ENCODE measurements around the gene GLIPR1L2.
"Not testable (repeated sequence)": the region's sequence is repeated elsewhere in the genome, so short reads cannot be mapped to it uniquely, and the experiment has no call there.

GLIPR1L2 gene

GRCh38 chr12:75446857-75447256, 56.0 kb downstream of the GLIPR1L2 start:
- Histone ChIP-seq H3K36me3 (ENCODE audit: control insufficient read depth, insufficient read depth, low read length) (no peaks in the 10 kb centered on the region), H3K4me3 (ENCODE audit: low read depth, low read length) (no peak overlapping the region), H3K27me3 (ENCODE audit: control insufficient read depth, insufficient read depth, low read length) (no peaks in the 10 kb centered on the region), H3K4me1 (ENCODE audit: control insufficient read depth, insufficient read depth, low read length) (no peaks in the 10 kb centered on the region), H3K9me3 (ENCODE audit: control insufficient read depth, insufficient read depth, low read length) (no peaks in the 10 kb centered on the region; the same call in 1 of the 2 replicates), H3K9ac (ENCODE audit: low read depth, low read length) (no peak overlapping the region), H3K27ac (ENCODE audit: low read depth, low read length) (no peak overlapping the region)

GRCh38 chr12:75447691-75448393, 57.0 kb downstream of the GLIPR1L2 start:
- Histone ChIP-seq H3K27ac (ENCODE audit: low read depth, low read length) (no peak overlapping the region), H3K4me3 (ENCODE audit: low read depth, low read length) (no peak overlapping the region), H3K27me3 (ENCODE audit: control insufficient read depth, insufficient read depth, low read length) (no peaks in the 10 kb centered on the region), H3K9me3 (ENCODE audit: control insufficient read depth, insufficient read depth, low read length) (no peaks in the 10 kb centered on the region), H3K9ac (ENCODE audit: low read depth, low read length) (no peak overlapping the region), H3K4me1 (ENCODE audit: control insufficient read depth, insufficient read depth, low read length) (no peaks in the 10 kb centered on the region), H3K36me3 (ENCODE audit: control insufficient read depth, insufficient read depth, low read length) (no peaks in the 10 kb centered on the region)

GRCh38 chr12:75452675-75453330, 61.9 kb downstream of the GLIPR1L2 start:
- H3K9me3 ChIP-seq (ENCODE audit: control insufficient read depth, insufficient read depth, low read length) = 0 out of 2 replicates have a peak, but pooled peaks cover 9% of the 10 kb centered on the region
- H3K27me3 ChIP-seq (ENCODE audit: control insufficient read depth, insufficient read depth, low read length) = no peaks in the 10 kb centered on the region
- H3K27ac ChIP-seq (ENCODE audit: low read depth, low read length) = no peak overlapping the region
- H3K9ac ChIP-seq (ENCODE audit: low read depth, low read length) = no peak overlapping the region
- no peak overlapping the region for H3K4me3 ChIP-seq (ENCODE audit: low read depth, low read length)
- H3K4me1 ChIP-seq (ENCODE audit: control insufficient read depth, insufficient read depth, low read length) = no peaks in the 10 kb centered on the region
- H3K36me3 ChIP-seq (ENCODE audit: control insufficient read depth, insufficient read depth, low read length) = no peaks in the 10 kb centered on the region

- peaks cover 24% of the 10 kb centered on the region for H3K9me3 ChIP-seq (ENCODE audit: control insufficient read depth, insufficient read depth, low read length)
- no peak overlapping the region for H3K4me3 ChIP-seq (ENCODE audit: low read depth, low read length)
- H3K27me3 ChIP-seq (ENCODE audit: control insufficient read depth, insufficient read depth, low read length) = no peaks in the 10 kb centered on the region
- no peak overlapping the region for H3K27ac ChIP-seq (ENCODE audit: low read depth, low read length)
- no peaks in the 10 kb centered on the region for H3K36me3 ChIP-seq (ENCODE audit: control insufficient read depth, insufficient read depth, low read length)
- no peak overlapping the region for H3K9ac ChIP-seq (ENCODE audit: low read depth, low read length)
- no peaks in the 10 kb centered on the region for H3K4me1 ChIP-seq (ENCODE audit: control insufficient read depth, insufficient read depth, low read length)
Observed at GRCh38 chr12:75455839-75456238, 65.0 kb downstream of the GLIPR1L2 start.

GRCh38 chr12:75457191-75457590, 66.3 kb downstream of the GLIPR1L2 start:
- peaks cover 24% of the 10 kb centered on the region for H3K9me3 ChIP-seq (ENCODE audit: control insufficient read depth, insufficient read depth, low read length)
- H3K9ac ChIP-seq (ENCODE audit: low read depth, low read length) = no peak overlapping the region
- H3K36me3 ChIP-seq (ENCODE audit: control insufficient read depth, insufficient read depth, low read length) = no peaks in the 10 kb centered on the region
- no peaks in the 10 kb centered on the region for H3K27me3 ChIP-seq (ENCODE audit: control insufficient read depth, insufficient read depth, low read length)
- H3K4me3 ChIP-seq (ENCODE audit: low read depth, low read length) = no peak overlapping the region
- H3K27ac ChIP-seq (ENCODE audit: low read depth, low read length) = no peak overlapping the region
- H3K4me1 ChIP-seq (ENCODE audit: control insufficient read depth, insufficient read depth, low read length) = no peaks in the 10 kb centered on the region

- H3K4me3 ChIP-seq (ENCODE audit: low read depth, low read length); H3K9ac ChIP-seq (ENCODE audit: low read depth, low read length); H3K27ac ChIP-seq (ENCODE audit: low read depth, low read length): not testable (repeated sequence)
Observed at GRCh38 chr12:75457866-75458265, 67.0 kb downstream of the GLIPR1L2 start.

GRCh38 chr12:75459755-75460154, 68.9 kb downstream of the GLIPR1L2 start:
- Histone ChIP-seq H3K27me3 (ENCODE audit: control insufficient read depth, insufficient read depth, low read length) (no peaks in the 10 kb centered on the region), H3K9ac (ENCODE audit: low read depth, low read length) (no peak overlapping the region), H3K36me3 (ENCODE audit: control insufficient read depth, insufficient read depth, low read length) (no peaks in the 10 kb centered on the region), H3K4me1 (ENCODE audit: control insufficient read depth, insufficient read depth, low read length) (no peaks in the 10 kb centered on the region), H3K9me3 (ENCODE audit: control insufficient read depth, insufficient read depth, low read length) (peaks cover 24% of the 10 kb centered on the region), H3K4me3 (ENCODE audit: low read depth, low read length) (no peak overlapping the region), H3K27ac (ENCODE audit: low read depth, low read length) (no peak overlapping the region)

More at GRCh38 chr12:75457866-75458265, 67.0 kb downstream of the GLIPR1L2 start:
- H3K27me3 ChIP-seq (ENCODE audit: control insufficient read depth, insufficient read depth, low read length); H3K36me3 ChIP-seq (ENCODE audit: control insufficient read depth, insufficient read depth, low read length); H3K4me1 ChIP-seq (ENCODE audit: control insufficient read depth, insufficient read depth, low read length): not testable (repeated sequence)
- H3K9me3 ChIP-seq (ENCODE audit: control insufficient read depth, insufficient read depth, low read length) = peaks cover 24% of the 10 kb centered on the region

GRCh38 chr12:75460204-75460603, 69.3 kb downstream of the GLIPR1L2 start:
- Histone ChIP-seq H3K4me1 (ENCODE audit: control insufficient read depth, insufficient read depth, low read length) (no peaks in the 10 kb centered on the region), H3K9ac (ENCODE audit: low read depth, low read length) (no peak overlapping the region), H3K27me3 (ENCODE audit: control insufficient read depth, insufficient read depth, low read length) (no peaks in the 10 kb centered on the region), H3K27ac (ENCODE audit: low read depth, low read length) (no peak overlapping the region), H3K9me3 (ENCODE audit: control insufficient read depth, insufficient read depth, low read length) (peaks cover 24% of the 10 kb centered on the region), H3K4me3 (ENCODE audit: low read depth, low read length) (no peak overlapping the region), H3K36me3 (ENCODE audit: control insufficient read depth, insufficient read depth, low read length) (no peaks in the 10 kb centered on the region)

- H3K9me3 ChIP-seq (ENCODE audit: control insufficient read depth, insufficient read depth, low read length) = no peaks in the 10 kb centered on the region
- H3K27me3 ChIP-seq (ENCODE audit: control insufficient read depth, insufficient read depth, low read length) = no peaks in the 10 kb centered on the region
- H3K27ac ChIP-seq (ENCODE audit: low read depth, low read length) = no peak overlapping the region
- no peak overlapping the region for H3K4me3 ChIP-seq (ENCODE audit: low read depth, low read length)
- peaks cover 7% of the 10 kb centered on the region; the same call in 1 of the 2 replicates for H3K4me1 ChIP-seq (ENCODE audit: control insufficient read depth, insufficient read depth, low read length)
- H3K9ac ChIP-seq (ENCODE audit: low read depth, low read length) = no peak overlapping the region
- no peaks in the 10 kb centered on the region for H3K36me3 ChIP-seq (ENCODE audit: control insufficient read depth, insufficient read depth, low read length)
Observed at GRCh38 chr12:75471902-75472890, 81.3 kb downstream of the GLIPR1L2 start.

- Histone ChIP-seq H3K4me1 (ENCODE audit: control insufficient read depth, insufficient read depth, low read length) (peaks cover 7% of the 10 kb centered on the region; the same call in 1 of the 2 replicates), H3K36me3 (ENCODE audit: control insufficient read depth, insufficient read depth, low read length) (no peaks in the 10 kb centered on the region), H3K27ac (ENCODE audit: low read depth, low read length) (no peak overlapping the region), H3K9me3 (ENCODE audit: control insufficient read depth, insufficient read depth, low read length) (no peaks in the 10 kb centered on the region), H3K27me3 (ENCODE audit: control insufficient read depth, insufficient read depth, low read length) (no peaks in the 10 kb centered on the region), H3K4me3 (ENCODE audit: low read depth, low read length) (no peak overlapping the region), H3K9ac (ENCODE audit: low read depth, low read length) (no peak overlapping the region)
Observed at GRCh38 chr12:75474116-75474515, 83.2 kb downstream of the GLIPR1L2 start.
